Esophagus (tissue), 2 donors: ENCODE measurements around the gene DTNB. TPM values are rescaled to one million over a fixed set of nuclear protein-coding genes. Genes with fewer than 3 reads are reported as not detected.
A peak's percentile ranks its signal among the peaks of the same experiment; 100 is the strongest.

Experiments
- H3K27ac ChIP-seq, 2 donors: one replicate each; pipeline ENCODE4 v1.5.1; 2013; ENCODE audit warnings: low read depth in 2 of 2, mild to moderate bottlenecking in 2 of 2, inconsistent platforms in 1 of 2, low read length in 1 of 2, moderate library complexity in 1 of 2
- H3K27me3 ChIP-seq, 2 donors: one replicate each; pipeline ENCODE4 v1.6.1; 2013; ENCODE audit warnings: low read length in 2 of 2, control low read depth in 1 of 2, mild to moderate bottlenecking in 1 of 2; ENCODE audit not compliant: insufficient read depth in 2 of 2, control insufficient read depth in 1 of 2
- H3K36me3 ChIP-seq, 2 donors: one replicate each; pipeline ENCODE4 v1.6.1; 2013; ENCODE audit warnings: low read length in 1 of 2; ENCODE audit not compliant: control insufficient read depth in 2 of 2, insufficient read depth in 2 of 2
- H3K4me1 ChIP-seq, 2 donors: one replicate each; pipeline ENCODE4 v1.6.1; 2013; ENCODE audit warnings: low read length in 1 of 2; ENCODE audit not compliant: control insufficient read depth in 2 of 2, insufficient read depth in 2 of 2
- H3K4me3 ChIP-seq, 2 donors: one replicate each; pipeline ENCODE4 v1.5.1; 2013; ENCODE audit warnings: low read length in 2 of 2, mild to moderate bottlenecking in 2 of 2, low read depth in 1 of 2, moderate library complexity in 1 of 2
- H3K9me3 ChIP-seq, 2 donors: one replicate each; pipeline ENCODE4 v1.6.1; 2013; ENCODE audit warnings: mild to moderate bottlenecking in 2 of 2, low read depth in 1 of 2, low read length in 1 of 2, moderate library complexity in 1 of 2; ENCODE audit not compliant: control insufficient read depth in 2 of 2, insufficient read depth in 1 of 2
- WGBS, 2 donors: extraction: QIAGEN DNeasy Blood & Tissue Kit; methylation state at CpG; one replicate each; pipeline ENCODE4 v1.1.7; 2013; 5-methylcytosine and 5-hydroxymethylcytosine counted together
- polyA plus RNA-seq, 2 donors: library from polyadenylated mRNA; stranded (reverse); fragments of 200-250 nt; gene quantifications; one replicate each; pipeline ENCODE4 v1.2.3, GENCODE V29; 2013
- donor health status: healthy with polysubstance abuse.
- donor health status: Bipolar disorder and iron deficiency.

DTNB gene
- polyA plus RNA-seq, 2 donors: 7.9 to 13.9 TPM

GRCh38 chr2:25349397-25349796 lies 324.0 kb downstream of the DTNB start:
- H3K27me3 ChIP-seq: no peaks in the 10 kb centered on the region
- no peaks in the 10 kb centered on the region for H3K9me3 ChIP-seq
- no peak overlapping the region for H3K27ac ChIP-seq
- no peak overlapping the region for H3K4me3 ChIP-seq
- 76 to 78% methylated on average over 7 of the region's 7 CpGs for WGBS, 2 donors
- no peaks in the 10 kb centered on the region for H3K36me3 ChIP-seq
- no peaks in the 10 kb centered on the region for H3K4me1 ChIP-seq

GRCh38 chr2:25347846-25348245 lies 325.5 kb downstream of the DTNB start:
- Histone ChIP-seq H3K4me1 (no peaks in the 10 kb centered on the region), H3K36me3 (no peaks in the 10 kb centered on the region), H3K27me3 (no peaks in the 10 kb centered on the region), H3K9me3 (no peaks in the 10 kb centered on the region), H3K27ac (no peak overlapping the region), H3K4me3 (no peak overlapping the region)
- 27 to 40% methylated on average over 2 of the region's 2 CpGs for WGBS, 2 donors

- Histone ChIP-seq H3K9me3 (no peaks in the 10 kb centered on the region), H3K4me3 (no peak overlapping the region), H3K4me1 (no peaks in the 10 kb centered on the region), H3K36me3 (no peaks in the 10 kb centered on the region), H3K27ac (no peak overlapping the region), H3K27me3 (no peaks in the 10 kb centered on the region)
- WGBS, 2 donors: 60 to 63% methylated on average over 7 of the region's 7 CpGs
Observed at GRCh38 chr2:25347205-25347815, 326.1 kb downstream of the DTNB start.

GRCh38 chr2:25343187-25343825 lies 330.1 kb downstream of the DTNB start:
- 88% methylated on average over 21 of the region's 21 CpGs for WGBS, 2 donors
- Histone ChIP-seq H3K36me3 (peaks cover 0 to 2% of the 10 kb centered on the region in 2 donors), H3K4me3 (no peak overlapping the region), H3K27me3 (no peaks in the 10 kb centered on the region), H3K4me1 (peaks cover 2 to 9% of the 10 kb centered on the region in 2 donors), H3K9me3 (no peaks in the 10 kb centered on the region), H3K27ac (no peak overlapping the region)

- Histone ChIP-seq H3K9me3 (no peaks in the 10 kb centered on the region), H3K27me3 (no peaks in the 10 kb centered on the region), H3K27ac (peak overlapping the region; percentile 65 to 78), H3K4me3 (peak overlapping the region; percentile 63 to 90), H3K4me1 (peaks cover 2 to 9% of the 10 kb centered on the region in 2 donors), H3K36me3 (peaks cover 0 to 2% of the 10 kb centered on the region in 2 donors)
- 20 to 33% methylated on average over 26 to 45 of the region's 45 CpGs for WGBS, 2 donors
Observed at GRCh38 chr2:25342372-25343186, 330.8 kb downstream of the DTNB start.

- Histone ChIP-seq H3K36me3 (peaks cover 0 to 2% of the 10 kb centered on the region in 2 donors), H3K4me1 (peaks cover 2 to 11% of the 10 kb centered on the region in 2 donors), H3K27ac (peak within 1 kb of the TSS; percentile 65 to 78), H3K27me3 (no peaks in the 10 kb centered on the region), H3K9me3 (no peaks in the 10 kb centered on the region), H3K4me3 (peak within 1 kb of the TSS; percentile 65 to 90)
- 1% methylated on average over 32 to 100 of the region's 100 CpGs for WGBS, 2 donors
Observed at GRCh38 chr2:25341753-25342371, 331.5 kb downstream of the DTNB start, which contains the start of gene DNMT3A. Gene DNMT3A, minus strand, starts transcription at chr2:25341925. Its CDS starts 27,941 bp downstream, at chr2:25313984.

GRCh38 chr2:25341011-25341727 lies 332.2 kb downstream of the DTNB start:
- Histone ChIP-seq H3K36me3 (peaks cover 0 to 2% of the 10 kb centered on the region in 2 donors), H3K27ac (peak overlapping the region; percentile 54 to 59), H3K4me1 (peaks cover 2 to 11% of the 10 kb centered on the region in 2 donors), H3K4me3 (peak overlapping the region; percentile 65 to 90), H3K9me3 (no peaks in the 10 kb centered on the region), H3K27me3 (no peaks in the 10 kb centered on the region)
- WGBS, 2 donors: 0 to 1% methylated on average over 13 to 104 of the region's 104 CpGs

GRCh38 chr2:25340181-25340921 lies 333.0 kb downstream of the DTNB start:
- WGBS, 2 donors: 4 to 6% methylated on average over 30 to 73 of the region's 73 CpGs
- Histone ChIP-seq H3K27me3 (no peaks in the 10 kb centered on the region), H3K27ac (peak overlapping the region; percentile 28 to 59), H3K9me3 (no peaks in the 10 kb centered on the region), H3K4me1 (peaks cover 2 to 11% of the 10 kb centered on the region in 2 donors), H3K36me3 (peaks cover 0 to 2% of the 10 kb centered on the region in 2 donors), H3K4me3 (peak overlapping the region; percentile 65 to 90)
